HUES64 (cell line): ENCODE data around the gene TCF12.

Experiments used
- H3K27ac ChIP-seq: 2 replicates; pipeline ENCODE4 v1.7.0; 2013; ENCODE audit warnings: low read depth, low read length, inconsistent platforms
- H3K27me3 ChIP-seq: 2 replicates; pipeline ENCODE4 v1.6.1; 2013; ENCODE audit warnings: mild to moderate bottlenecking, low read length; ENCODE audit not compliant: insufficient read depth
- H3K36me3 ChIP-seq: 2 replicates; pipeline ENCODE4 v1.6.1; 2013; ENCODE audit warnings: mild to moderate bottlenecking, low read length; ENCODE audit not compliant: insufficient read depth
- H3K4me1 ChIP-seq: 2 replicates; pipeline ENCODE4 v1.6.1; 2013; ENCODE audit warnings: mild to moderate bottlenecking, low read length, moderate library complexity; ENCODE audit not compliant: insufficient read depth
- H3K4me3 ChIP-seq: 2 replicates; pipeline ENCODE4 v1.5.1; 2013; ENCODE audit warnings: mild to moderate bottlenecking, low read length, moderate library complexity
- H3K9ac ChIP-seq: 2 replicates; pipeline ENCODE4 v1.6.1; 2013; ENCODE audit warnings: mild to moderate bottlenecking, low read depth, low read length
- H3K9me3 ChIP-seq: 2 replicates; pipeline ENCODE4 v1.6.1; 2013; ENCODE audit warnings: low read depth, low read length; ENCODE audit not compliant: insufficient read depth
- WGBS: fragments of 150-250, 120-280 bp; methylation state at CpG from one replicate; pipeline ENCODE4 v1.1.7; 2013; ENCODE audit warnings: missing lambda C conversion rate; 5-methylcytosine and 5-hydroxymethylcytosine counted together

TCF12 gene

DNA sequence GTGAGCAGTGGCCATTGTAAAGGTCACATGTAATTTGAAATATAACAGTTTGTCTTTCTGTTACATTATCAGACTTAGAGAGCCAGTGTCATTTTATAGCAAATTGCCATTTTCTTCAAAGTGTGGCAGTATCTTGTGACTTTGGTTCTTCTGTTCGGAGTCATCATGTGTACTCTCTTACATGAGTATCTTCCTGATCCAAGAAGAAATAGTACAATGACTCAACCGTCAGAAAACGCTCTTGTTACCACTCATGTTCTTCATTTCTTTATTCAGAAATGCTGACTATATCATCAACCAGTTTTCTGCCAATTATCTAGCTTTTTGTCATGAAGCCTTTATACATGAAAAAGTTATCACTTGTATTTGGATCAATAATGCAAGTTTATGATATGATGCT is 364.2 kb downstream of the TCF12 start:
- Histone ChIP-seq H3K27me3 (no peaks in the 10 kb centered on the region), H3K4me3 (no peak overlapping the region), H3K9me3 (no peaks in the 10 kb centered on the region), H3K36me3 (peaks cover 71% of the 10 kb centered on the region), H3K27ac (no peak overlapping the region), H3K9ac (no peak overlapping the region), H3K4me1 (peaks cover 24% of the 10 kb centered on the region)
- 93% methylated on average over 3 of the region's 3 CpGs for WGBS

DNA sequence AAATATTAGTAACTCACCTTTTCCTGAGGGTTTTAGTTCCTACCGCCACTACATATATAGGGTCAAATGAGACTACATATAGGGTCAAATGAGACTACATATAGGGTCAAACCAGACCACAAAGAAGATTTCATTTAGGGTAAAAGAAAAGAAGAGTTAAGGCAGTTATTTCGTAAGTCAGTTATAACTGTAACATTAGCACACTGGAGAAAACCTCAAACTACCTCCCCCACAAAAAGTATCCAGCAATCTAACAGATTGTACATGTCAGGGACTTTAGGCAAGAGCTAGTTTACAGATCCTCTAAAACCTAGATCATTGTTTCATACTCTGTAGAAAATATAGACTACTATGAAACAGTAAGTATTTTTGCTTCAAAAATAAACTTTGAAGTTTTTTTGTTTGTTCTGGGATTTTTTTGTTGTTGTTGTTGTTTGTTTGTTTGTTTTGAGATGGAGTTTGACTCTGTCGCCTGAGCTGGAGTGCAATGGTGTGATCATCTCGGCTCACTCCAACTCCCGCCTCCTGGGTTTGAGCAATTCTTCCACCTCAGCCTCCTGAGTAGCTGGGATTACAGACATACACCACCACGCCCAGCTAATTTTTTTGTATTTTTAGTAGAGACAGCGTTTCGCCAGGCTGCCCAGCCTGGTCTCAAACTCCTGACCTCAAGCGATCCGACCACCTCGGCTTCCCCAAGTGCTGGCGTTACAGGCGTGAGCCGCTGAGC is 365.5 kb downstream of the TCF12 start:
- Histone ChIP-seq H3K36me3 (peaks cover 82% of the 10 kb centered on the region), H3K27ac (no peak overlapping the region), H3K4me3 (no peak overlapping the region), H3K9ac (no peak overlapping the region), H3K9me3 (no peaks in the 10 kb centered on the region), H3K27me3 (no peaks in the 10 kb centered on the region), H3K4me1 (peaks cover 24% of the 10 kb centered on the region)
- WGBS, result 93% methylated on average over 12 of the region's 14 CpGs

DNA sequence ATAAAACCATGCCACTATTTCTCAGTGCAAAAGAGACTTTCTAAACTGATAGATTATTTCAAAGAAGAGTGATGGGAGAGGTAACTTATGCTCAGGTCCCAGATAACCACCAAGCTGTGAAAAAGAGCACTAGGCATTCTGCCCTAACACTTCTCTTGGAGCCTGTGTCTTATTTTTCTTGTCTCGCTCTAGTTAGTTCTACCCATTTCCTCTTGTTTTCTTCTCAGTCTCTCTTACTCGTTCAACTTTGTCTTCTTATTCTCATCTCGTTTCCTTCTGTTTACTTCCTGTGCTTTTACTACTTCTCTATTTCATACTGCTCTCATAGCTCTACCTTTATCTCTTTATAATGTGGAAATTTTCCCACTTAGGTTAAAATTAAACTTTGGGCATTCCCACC is 366.1 kb downstream of the TCF12 start:
- H3K9ac ChIP-seq, result no peak overlapping the region
- 92% methylated on average over 3 of the region's 3 CpGs for WGBS
- H3K4me1 ChIP-seq, result peaks cover 22% of the 10 kb centered on the region
- no peak overlapping the region for H3K4me3 ChIP-seq
- no peaks in the 10 kb centered on the region for H3K9me3 ChIP-seq
- peaks cover 82% of the 10 kb centered on the region for H3K36me3 ChIP-seq
- H3K27ac ChIP-seq, result no peak overlapping the region
- no peaks in the 10 kb centered on the region for H3K27me3 ChIP-seq

DNA sequence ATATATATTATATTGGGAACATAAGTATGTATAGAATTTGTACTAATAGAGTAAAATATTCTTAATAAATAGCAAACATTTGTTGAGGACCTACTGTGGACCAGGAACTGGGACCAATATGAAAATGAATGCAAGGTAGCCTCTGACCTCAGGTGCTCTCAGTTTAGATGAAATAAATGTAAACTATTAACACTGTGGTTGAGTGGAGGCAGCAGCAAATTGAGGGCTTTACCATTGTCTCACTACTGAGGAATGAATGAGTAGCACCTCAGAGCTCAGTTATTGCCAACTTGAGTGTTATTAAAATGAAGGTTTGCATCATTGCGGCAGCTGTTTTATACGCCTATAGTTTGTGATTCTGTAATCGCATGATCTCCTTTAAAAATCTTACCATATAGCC is 366.9 kb downstream of the TCF12 start:
- Histone ChIP-seq H3K9ac (no peak overlapping the region), H3K36me3 (peaks cover 81% of the 10 kb centered on the region), H3K27me3 (no peaks in the 10 kb centered on the region), H3K4me1 (peaks cover 20% of the 10 kb centered on the region), H3K9me3 (no peaks in the 10 kb centered on the region), H3K27ac (no peak overlapping the region), H3K4me3 (no peak overlapping the region)
- 95% methylated on average over 3 of the region's 3 CpGs for WGBS

DNA sequence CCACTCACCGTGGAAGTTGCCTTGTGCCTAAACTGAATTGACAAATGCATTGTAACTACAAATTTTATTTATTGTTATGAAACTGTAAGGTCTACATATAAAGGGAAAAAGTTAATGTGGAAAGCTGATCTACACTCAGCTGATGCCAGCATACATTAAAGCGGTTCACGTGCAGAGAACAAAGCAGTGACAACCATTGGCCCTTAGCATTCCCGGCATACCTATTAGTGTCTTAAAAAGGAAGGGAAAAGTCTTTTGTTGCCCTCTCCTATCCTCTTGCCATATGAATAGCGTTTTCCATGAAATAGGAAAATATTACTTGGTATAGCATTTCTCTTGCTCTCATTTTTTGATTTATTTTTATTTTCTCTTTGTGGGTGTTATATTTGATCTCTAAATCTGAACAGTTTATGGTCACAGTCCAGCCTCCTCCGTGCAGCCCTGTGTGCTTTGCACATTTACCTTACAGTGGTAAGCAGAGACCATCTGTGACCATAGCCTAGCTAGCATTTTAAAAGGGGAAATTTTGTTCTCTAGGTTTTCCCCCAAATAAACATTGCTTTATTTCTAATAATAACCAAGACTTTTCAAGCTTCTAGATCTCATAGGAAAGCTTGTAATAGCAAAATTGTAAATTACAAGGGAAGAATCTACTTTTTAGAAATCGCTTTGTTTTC is 368.1 kb downstream of the TCF12 start:
- no peak overlapping the region for H3K4me3 ChIP-seq
- H3K9me3 ChIP-seq, result no peaks in the 10 kb centered on the region
- peaks cover 15% of the 10 kb centered on the region for H3K4me1 ChIP-seq
- no peaks in the 10 kb centered on the region for H3K27me3 ChIP-seq
- peak overlapping the region; percentile 24; the same call in 1 of the 2 replicates for H3K27ac ChIP-seq
- 83% methylated on average over 6 of the region's 7 CpGs for WGBS
- 0 out of 2 replicates have a peak overlapping the region, but pooled peaks have one; percentile 7 for H3K9ac ChIP-seq
- H3K36me3 ChIP-seq, result peaks cover 77% of the 10 kb centered on the region

DNA sequence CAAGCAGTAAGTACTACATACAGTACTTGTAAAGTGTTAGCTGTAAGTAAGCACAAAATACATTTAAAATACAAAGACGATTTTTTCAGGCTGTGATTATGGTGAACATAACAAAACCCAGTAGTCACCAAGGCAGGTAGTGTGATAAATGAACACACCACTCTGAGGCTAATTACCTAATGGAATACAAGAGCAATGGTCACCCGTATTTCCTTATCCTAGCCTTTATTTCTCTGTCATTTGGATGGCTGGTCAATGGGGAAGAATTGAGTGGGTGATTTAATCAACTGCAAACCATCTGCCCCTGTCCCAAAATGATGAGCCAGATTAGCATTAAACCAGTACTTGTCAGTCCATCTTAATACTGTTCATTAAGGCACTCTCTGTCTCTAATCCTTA is 368.7 kb downstream of the TCF12 start:
- H3K4me3 ChIP-seq, result no peak overlapping the region
- H3K4me1 ChIP-seq, result peaks cover 15% of the 10 kb centered on the region
- H3K27ac ChIP-seq, result peak overlapping the region; percentile 24; the same call in 1 of the 2 replicates
- peaks cover 73% of the 10 kb centered on the region for H3K36me3 ChIP-seq
- no peak overlapping the region for H3K9ac ChIP-seq
- WGBS, result 84% methylated on average over 2 of the region's 2 CpGs
- no peaks in the 10 kb centered on the region for H3K27me3 ChIP-seq
- no peaks in the 10 kb centered on the region for H3K9me3 ChIP-seq

DNA sequence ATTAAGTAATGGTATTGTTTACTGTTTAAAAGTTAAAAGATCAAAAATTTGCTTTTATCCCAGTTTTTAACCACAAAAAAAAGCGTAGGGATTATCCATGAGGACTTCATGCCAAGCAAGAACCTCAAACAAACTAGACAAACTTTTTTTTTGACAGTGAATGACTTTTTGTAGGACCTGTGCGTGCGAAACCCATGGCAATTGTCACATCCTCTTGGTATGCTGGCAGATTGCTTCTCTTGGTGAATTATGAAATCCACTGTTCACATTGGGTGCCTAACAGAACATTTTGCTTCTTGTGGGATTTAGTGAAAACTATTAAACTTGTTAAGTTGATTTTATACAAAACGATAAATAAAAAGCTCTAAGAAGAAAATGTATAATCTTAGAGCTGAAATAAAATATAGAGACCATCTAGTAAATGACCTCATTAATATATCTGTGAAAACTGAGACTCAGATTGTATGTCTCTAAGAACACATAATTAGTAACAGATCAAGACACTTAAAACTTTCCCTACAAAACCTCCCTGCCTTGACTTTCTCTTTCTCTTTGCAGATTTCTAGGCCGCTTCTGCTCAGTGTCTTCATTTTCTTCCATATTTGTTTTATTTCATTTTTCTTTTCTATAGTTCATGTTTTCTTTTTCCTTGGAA is 370.6 kb downstream of the TCF12 start:
- H3K27me3 ChIP-seq, result no peaks in the 10 kb centered on the region
- no peak overlapping the region for H3K9ac ChIP-seq
- H3K4me1 ChIP-seq, result peaks cover 15% of the 10 kb centered on the region
- 96% methylated on average over 4 of the region's 5 CpGs for WGBS
- H3K9me3 ChIP-seq, result no peaks in the 10 kb centered on the region
- no peak overlapping the region for H3K4me3 ChIP-seq
- H3K36me3 ChIP-seq, result peaks cover 56% of the 10 kb centered on the region
- H3K27ac ChIP-seq, result no peak overlapping the region

DNA sequence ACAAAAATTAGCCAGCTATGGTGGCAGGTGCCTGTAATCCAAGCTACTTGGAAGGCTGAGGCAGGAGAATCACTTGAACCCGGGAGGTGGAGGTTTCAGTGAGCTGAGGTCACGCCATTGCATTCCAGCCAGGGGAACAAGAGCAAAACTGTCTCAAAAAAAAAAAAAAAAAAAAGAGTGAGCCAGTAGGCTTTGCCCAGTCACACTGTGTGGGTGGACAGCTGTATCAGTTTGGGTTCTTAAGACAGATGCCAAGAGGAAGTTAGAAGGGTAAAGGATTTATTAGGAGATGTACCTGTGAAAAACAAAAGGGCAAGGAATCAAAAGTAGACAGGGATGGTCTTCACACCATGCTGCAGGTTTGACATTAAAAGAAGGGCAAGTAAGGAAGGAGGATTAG is 371.7 kb downstream of the TCF12 start:
- WGBS, result 94% methylated on average over 2 of the region's 2 CpGs
- Histone ChIP-seq H3K36me3 (peaks cover 46% of the 10 kb centered on the region), H3K27me3 (no peaks in the 10 kb centered on the region), H3K4me3 (no peak overlapping the region), H3K27ac (no peak overlapping the region), H3K9me3 (no peaks in the 10 kb centered on the region), H3K4me1 (peaks cover 15% of the 10 kb centered on the region), H3K9ac (no peak overlapping the region)

DNA sequence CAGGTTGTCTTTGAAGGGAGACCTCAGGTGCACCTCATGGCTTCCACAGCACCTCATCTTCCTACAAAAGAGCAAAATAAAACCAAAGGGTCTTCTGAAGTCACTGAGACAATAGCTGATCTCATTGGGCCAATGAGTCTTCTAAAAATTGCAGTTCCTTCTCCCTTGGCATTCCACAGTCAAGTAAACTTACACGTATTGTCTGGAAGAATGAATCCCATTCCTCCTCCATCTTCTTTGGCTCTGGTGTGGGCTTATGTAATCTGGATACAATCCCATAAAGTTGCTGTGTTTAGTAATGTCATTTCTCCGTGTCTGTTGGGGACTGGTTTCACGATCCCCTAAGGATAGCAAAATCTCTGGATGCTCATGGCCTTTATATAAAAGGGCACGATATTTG is 372.4 kb downstream of the TCF12 start:
- Histone ChIP-seq H3K36me3 (peaks cover 40% of the 10 kb centered on the region), H3K9ac (no peak overlapping the region), H3K4me3 (no peak overlapping the region), H3K9me3 (no peaks in the 10 kb centered on the region), H3K4me1 (peaks cover 15% of the 10 kb centered on the region), H3K27me3 (no peaks in the 10 kb centered on the region), H3K27ac (no peak overlapping the region)
- 97% methylated on average over 4 of the region's 4 CpGs for WGBS

DNA sequence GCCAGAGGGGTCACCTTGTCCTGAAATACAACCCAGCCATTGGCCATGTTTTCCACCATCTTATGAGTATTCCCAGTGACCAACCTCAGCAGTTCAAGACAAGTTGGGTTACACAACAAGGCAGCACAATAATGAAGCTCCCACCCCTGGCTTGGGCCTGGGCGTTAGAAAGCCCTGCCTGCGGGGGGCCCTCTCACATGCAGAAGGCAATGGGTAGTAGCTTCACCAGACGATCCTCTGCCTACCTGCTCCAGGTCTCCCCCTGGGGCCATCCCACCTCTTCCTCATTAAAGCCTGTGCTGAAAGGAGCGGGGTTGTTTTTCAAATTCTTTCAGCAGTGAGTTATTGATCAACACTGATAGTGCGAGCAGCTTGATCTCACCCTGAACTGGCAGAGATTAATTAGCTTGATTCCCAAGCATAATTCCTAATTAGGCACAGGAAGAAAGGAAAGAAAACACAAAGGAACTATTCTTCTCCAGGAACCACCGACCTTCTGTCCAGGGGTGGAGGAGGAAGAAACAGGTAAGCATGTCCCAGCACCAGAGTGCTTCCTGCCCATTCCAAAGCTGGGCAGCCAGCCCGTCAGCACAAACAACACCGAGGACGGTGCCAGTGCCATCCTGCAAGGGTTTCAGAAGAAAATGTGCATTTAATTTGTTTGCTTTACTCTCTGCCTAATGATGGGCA is 378.2 kb downstream of the TCF12 start:
- Histone ChIP-seq H3K4me3 (no peak overlapping the region), H3K9me3 (no peaks in the 10 kb centered on the region), H3K4me1 (0 out of 2 replicates have a peak, but pooled peaks cover 8% of the 10 kb centered on the region), H3K36me3 (no peaks in the 10 kb centered on the region; the same call in 1 of the 2 replicates), H3K9ac (no peak overlapping the region), H3K27me3 (no peaks in the 10 kb centered on the region), H3K27ac (no peak overlapping the region)
- WGBS, result 90% methylated on average over 9 of the region's 9 CpGs

DNA sequence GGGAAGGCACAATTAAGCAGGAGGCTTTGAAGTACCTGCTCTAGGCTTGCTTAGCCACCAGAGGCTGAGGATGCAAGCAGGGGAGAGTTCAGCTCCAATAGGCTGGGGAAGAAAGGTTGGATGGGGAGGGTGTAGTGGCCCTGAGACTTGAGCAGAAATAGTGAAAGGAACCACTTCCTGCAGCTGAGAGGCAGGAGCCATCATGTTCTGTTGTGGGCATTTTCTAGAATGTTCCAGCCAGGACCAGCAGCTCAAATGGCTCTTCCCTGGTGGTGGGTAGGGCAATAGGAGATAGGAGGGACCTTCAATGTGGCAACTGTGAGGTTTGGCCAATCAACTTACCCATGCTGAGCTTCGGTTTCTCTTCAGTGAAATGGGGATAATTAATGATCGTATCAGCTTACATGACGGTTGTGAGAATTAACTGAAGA is 378.7 kb downstream of the TCF12 start:
- Histone ChIP-seq H3K9me3 (no peaks in the 10 kb centered on the region), H3K36me3 (no peaks in the 10 kb centered on the region; the same call in 1 of the 2 replicates), H3K4me1 (0 out of 2 replicates have a peak, but pooled peaks cover 8% of the 10 kb centered on the region), H3K27me3 (no peaks in the 10 kb centered on the region), H3K27ac (no peak overlapping the region), H3K9ac (no peak overlapping the region), H3K4me3 (no peak overlapping the region)
- WGBS, result 96% methylated on average over 3 of the region's 3 CpGs
